Measurements from ENCODE around the gene EPHA4.
A peak's percentile ranks its signal among the peaks of the same experiment; 100 is the strongest.

Gene EPHA4

GRCh38 chr2:221397187-221397586 is 174.9 kb downstream of the EPHA4 start:
- DNase-seq (ENCODE audit: low read depth, low spot score): no peak

DNA sequence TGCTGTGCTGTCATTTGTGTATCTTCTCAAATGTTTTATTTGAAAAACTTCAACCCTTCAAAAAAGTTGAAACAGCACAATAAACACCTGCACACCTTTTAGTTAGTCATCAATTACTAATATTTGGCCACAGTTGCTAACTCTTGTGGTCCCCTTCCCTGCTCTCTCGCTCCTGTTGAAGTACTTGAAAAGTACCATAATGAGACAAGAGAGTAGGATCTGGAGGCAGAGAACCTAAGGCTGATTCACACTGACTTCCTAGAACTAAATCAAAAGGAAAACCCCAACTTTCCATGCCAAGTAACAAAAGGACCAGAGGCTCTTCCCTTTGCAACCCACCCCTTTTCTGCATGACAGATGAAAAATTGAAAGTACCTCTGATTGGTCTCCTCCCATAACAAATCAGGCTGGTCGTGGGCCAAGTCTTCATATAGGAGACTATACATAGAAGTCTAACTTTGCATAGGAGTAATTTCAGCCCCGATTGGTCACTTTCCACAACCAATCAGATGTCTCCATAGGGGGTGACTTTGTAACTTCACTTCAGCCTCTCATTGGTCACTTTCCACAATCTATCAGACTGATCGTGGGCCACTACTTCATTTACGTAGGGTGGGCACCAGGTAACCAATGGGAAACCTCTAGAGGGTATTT is 179.7 kb downstream of the EPHA4 start:
- no peak for DNase-seq (ENCODE audit: low read depth, low spot score)

DNA sequence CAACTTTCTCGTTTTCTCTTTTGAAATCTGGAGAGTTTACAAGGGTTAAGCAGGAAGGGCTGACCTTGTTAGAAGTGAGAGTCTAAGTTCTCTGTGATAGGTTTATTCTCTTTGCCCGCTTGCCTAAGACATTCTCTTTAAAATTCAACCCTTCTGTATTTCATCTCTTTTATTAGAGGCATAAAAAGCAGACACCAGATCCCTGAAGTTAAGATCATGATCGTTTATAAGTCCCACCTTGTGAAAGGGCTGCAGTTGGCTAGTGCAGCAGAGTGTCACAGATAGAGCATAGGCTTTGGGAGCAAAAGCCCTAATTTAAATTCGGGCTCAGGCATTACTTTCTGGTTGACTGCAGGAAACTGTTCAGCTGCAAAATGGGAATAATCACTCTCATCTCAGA is 181.2 kb downstream of the EPHA4 start:
- DNase-seq (ENCODE audit: low read depth, low spot score): no peak

GRCh38 chr2:221389904-221390303 is 182.2 kb downstream of the EPHA4 start:
- DNase-seq (ENCODE audit: low read depth, low spot score): no peak

GRCh38 chr2:221389421-221389820 is 182.7 kb downstream of the EPHA4 start:
- no peak for DNase-seq (ENCODE audit: low read depth, low spot score)

DNA sequence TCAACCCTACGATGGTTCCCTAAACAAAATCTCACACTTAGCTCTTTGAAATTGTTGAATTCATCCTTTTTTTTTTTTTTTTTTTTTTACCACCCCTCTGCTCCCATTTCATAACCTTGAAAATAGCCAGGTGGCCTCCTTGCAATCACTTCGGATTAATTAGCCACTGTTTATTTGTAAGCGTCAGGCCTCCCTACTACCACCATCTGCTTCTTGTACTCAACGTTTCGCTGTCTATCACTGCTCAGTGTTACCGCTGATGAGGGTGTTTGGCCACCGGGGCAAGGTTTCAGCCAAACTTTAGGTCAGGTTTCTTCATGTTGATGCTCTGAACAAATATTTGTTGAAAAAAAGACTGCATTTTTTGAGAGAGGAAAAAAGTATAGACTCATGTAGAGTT is 183.2 kb downstream of the EPHA4 start:
- DNase-seq (ENCODE audit: low read depth, low spot score): no peak

GRCh38 chr2:221385716-221386115 is 186.4 kb downstream of the EPHA4 start:
- no peak for DNase-seq (ENCODE audit: low read depth, low spot score)

GRCh38 chr2:221381928-221382488 is 190.1 kb downstream of the EPHA4 start:
- no peak for DNase-seq (ENCODE audit: low read depth, low spot score)

DNA sequence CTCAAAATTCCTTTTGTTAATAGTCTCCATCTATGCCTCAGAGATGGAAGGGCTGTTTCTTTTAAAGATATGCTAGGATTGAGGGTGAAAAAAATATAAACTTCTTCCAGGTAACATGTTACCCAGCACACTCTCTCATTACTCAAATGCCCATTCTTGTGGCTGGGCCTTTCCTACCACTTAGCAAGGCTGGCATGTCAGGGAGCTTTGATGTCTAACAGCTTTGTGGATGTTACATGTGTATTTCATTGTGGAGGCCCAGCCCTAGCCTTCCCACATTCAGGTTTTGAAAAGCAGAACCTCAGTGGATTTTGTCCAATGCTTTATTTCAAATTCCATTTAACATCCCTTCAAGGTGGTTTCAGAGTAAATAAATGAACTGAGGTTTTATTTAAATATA is 191.4 kb downstream of the EPHA4 start:
- no peak for DNase-seq (ENCODE audit: low read depth, low spot score)

DNA sequence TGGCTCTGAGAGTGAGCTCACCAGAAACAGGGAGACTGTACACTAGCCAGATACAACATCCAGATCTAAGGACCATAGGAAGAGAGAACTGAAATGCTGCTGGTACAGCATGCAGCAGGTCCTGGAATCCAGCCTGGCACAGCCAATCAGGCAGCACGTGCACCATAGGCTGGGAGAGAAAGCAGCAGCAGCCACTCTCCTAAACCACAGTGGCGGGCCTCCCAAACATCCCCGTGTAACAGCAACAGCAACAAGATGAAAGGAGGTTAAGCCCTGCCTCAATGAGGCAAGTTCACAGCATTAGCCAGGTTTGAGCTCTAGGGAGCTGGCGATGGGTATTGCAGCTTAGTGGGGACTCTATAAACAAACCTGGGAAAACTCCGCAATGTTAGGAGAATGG is 192.0 kb downstream of the EPHA4 start:
- DNase-seq (ENCODE audit: low read depth, low spot score): no peak

GRCh38 chr2:221377597-221377996 is 194.5 kb downstream of the EPHA4 start:
- no peak for DNase-seq (ENCODE audit: low read depth, low spot score)

DNA sequence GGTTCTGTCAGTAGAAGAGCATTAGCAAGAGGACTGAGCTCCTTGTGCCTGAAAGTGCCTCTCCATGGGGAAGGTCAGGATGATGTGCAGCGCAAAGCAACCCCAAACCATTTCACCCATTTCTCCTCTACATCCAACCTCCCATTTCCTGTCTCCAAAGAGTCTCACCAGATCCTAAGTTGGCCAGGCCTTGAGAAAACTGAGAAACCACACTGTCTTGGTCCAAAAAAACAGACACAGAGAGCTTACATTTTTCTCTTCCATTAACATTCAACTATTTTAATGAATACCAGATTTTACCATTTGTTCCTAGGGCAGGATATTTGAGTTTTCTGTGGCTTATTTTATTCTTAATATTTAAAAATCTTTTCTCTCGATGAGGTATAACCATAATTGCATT is 195.0 kb downstream of the EPHA4 start:
- no peak for DNase-seq (ENCODE audit: low read depth, low spot score)

DNA sequence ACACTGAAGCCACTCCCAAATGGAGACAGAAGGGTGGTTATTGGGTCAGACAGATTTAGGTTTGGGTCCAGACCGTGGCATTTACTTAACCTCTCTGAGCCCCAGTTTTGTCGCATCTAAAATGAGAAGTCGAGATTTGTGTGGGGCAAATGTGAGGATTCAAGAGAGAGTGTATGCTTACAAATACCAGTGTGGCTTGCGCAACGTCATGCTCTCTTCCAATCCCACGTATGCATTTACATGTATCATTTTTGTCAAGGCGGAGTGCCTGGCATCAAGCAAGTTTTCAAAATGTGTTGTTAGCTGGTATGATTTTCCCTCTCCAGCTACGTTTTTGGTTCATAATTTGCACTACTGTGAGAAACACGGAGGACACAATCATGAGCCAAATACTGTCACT is 197.9 kb downstream of the EPHA4 start:
- DNase-seq (ENCODE audit: low read depth, low spot score): no peak

DNA sequence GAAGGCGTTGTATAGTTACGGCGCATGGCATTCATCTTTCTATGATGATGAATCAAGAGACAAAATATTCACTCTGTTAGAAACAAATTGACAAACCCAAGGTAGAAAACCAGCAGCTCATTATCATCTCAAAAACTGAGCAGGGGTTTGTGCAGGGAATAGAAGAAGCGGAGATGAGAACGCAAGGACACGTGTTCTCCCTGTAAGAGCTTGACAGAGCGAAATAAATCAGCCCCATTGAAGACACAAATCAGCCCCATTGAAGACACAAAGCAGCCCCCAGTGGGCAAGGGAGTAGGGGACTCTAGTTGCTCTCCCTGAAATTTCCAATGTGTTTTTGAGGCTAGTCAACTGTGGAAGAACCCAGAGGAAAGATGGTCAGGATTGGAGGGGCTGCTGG is 199.2 kb downstream of the EPHA4 start:
- DNase-seq (ENCODE audit: low read depth, low spot score): no peak

DNA sequence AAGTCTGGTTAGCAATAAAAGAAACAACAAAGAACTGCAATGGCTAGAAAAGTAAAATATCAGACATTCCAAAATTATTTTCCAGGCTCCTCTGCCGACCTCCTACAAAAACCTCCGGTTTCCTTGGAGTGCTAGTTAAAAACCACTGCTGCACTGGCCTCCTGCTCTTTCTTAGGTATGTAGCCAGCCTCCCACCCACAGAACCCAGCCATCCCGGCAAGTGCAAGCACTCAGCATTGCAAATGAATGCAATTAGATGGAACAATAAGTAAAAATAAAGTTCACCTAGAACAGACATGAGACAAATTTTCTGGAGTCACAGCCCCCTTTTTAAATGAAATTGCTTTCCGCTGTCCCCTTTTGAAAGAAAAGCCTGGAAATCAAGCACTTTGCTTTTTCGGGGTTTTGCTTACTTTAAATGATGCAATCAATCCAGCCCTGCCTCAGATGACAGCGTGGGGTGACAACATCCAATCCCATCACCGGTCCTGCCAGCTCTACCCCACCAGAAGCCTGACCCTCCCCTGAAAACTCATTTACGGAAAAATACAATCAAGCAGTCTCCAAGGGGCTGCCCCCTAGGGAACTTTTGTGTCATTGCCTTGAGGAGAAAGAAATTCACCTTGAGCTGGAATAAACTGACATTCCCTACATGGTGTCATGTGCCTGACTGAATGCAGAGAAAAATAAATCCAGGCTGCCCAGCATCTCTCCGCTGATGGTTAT is 199.8 kb downstream of the EPHA4 start:
- DNase-seq (ENCODE audit: low read depth, low spot score): peak; percentile 54

DNA sequence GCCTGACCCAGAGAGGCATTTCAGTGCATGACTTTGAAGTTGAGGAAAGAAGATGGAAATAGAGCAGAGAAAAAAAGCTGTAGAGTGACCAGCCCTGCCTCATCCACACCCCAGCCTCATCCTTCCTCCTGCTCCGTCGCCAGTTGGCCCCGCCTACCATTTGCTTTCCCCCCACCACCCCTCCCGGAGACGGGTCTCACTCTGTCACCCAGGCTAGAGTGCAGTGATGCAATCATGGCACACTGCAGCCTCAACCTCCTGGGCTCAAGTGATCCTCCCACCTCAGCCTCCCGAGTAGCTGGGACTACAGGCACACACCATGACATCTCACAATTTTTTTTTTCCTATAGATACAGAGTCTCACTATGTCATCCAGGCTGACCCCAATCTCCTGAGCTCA is 200.8 kb downstream of the EPHA4 start:
- DNase-seq (ENCODE audit: low read depth, low spot score): no peak

DNA sequence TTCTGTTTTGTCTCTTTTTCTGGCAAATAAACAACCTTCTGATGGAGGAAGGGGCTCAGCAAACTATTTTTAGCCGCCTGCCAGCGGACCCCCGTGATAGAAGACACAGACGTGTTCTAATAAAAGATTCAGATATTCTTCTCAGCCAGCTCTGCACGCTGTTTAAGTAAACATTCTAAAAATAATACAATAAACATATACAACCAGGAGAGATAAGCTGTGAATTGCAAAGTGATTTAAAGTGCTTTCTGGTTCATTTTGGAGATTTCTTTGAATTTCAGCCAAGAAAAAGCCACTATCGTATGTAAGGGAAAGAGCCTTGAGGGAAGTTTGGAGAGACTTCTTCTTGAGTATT is 201.3 kb downstream of the EPHA4 start:
- no peak for DNase-seq (ENCODE audit: low read depth, low spot score)

GRCh38 chr2:221370076-221370856 is 201.8 kb downstream of the EPHA4 start:
- no peak for DNase-seq (ENCODE audit: low read depth, low spot score)
